GM21367 (cell line): ENCODE data around the gene ZNF318.
A peak's percentile ranks its signal among the peaks of the same experiment; 100 is the strongest.
"Not testable (repeated sequence)": the region's sequence is repeated elsewhere in the genome, so short reads cannot be mapped to it uniquely, and the experiment has no call there.

Source experiments
- ATAC-seq: cut with Tn5 transposase; IDR thresholded peaks from one replicate; pipeline ENCODE4 v1.9.1; 2021; ENCODE audit not compliant: unreplicated experiment

Gene ZNF318

GRCh38 chr6:43383021-43383667 lies 13.7 kb upstream of the ZNF318 start:
- no peak for ATAC-seq

- not testable (repeated sequence) for ATAC-seq
These were observed 11.4 kb upstream of the ZNF318 start for GRCh38 chr6:43380858-43381257.

- ATAC-seq: no peak
These were observed 9.2 kb upstream of the ZNF318 start for GRCh38 chr6:43378631-43379030.

- ATAC-seq: no peak
These were observed 8.3 kb upstream of the ZNF318 start for GRCh38 chr6:43377710-43378229.

- ATAC-seq: peak; percentile 37
These were observed 7.1 kb upstream of the ZNF318 start for GRCh38 chr6:43376551-43376981.

- no peak for ATAC-seq
These were observed 6.2 kb upstream of the ZNF318 start for GRCh38 chr6:43375693-43376092.

GRCh38 chr6:43373252-43373875 lies 3.9 kb upstream of the ZNF318 start:
- ATAC-seq: no peak

- peak; percentile 6 for ATAC-seq
These were observed 645 bp upstream of the ZNF318 start for GRCh38 chr6:43370003-43370580.

GRCh38 chr6:43368259-43369160 lies 937 bp downstream of the ZNF318 start:
- peak; percentile 2 for ATAC-seq

GRCh38 chr6:43367245-43367984 lies 2.0 kb downstream of the ZNF318 start:
- no peak for ATAC-seq

GRCh38 chr6:43361269-43361668 lies 8.2 kb downstream of the ZNF318 start:
- ATAC-seq: no peak

GRCh38 chr6:43359831-43360230 lies 9.6 kb downstream of the ZNF318 start:
- no peak for ATAC-seq

GRCh38 chr6:43359381-43359780 lies 10.1 kb downstream of the ZNF318 start:
- ATAC-seq: no peak

GRCh38 chr6:43355862-43356590 lies 13.4 kb downstream of the ZNF318 start:
- no peak for ATAC-seq

GRCh38 chr6:43351951-43352350 lies 17.5 kb downstream of the ZNF318 start:
- ATAC-seq: not testable (repeated sequence)

- no peak for ATAC-seq
These were observed 22.0 kb downstream of the ZNF318 start for GRCh38 chr6:43347444-43347843.

GRCh38 chr6:43347021-43347420 lies 22.4 kb downstream of the ZNF318 start:
- no peak for ATAC-seq

- not testable (repeated sequence) for ATAC-seq
These were observed 23.2 kb downstream of the ZNF318 start for GRCh38 chr6:43346243-43346642.

- peak; percentile 79 for ATAC-seq
These were observed 30.3 kb downstream of the ZNF318 start for GRCh38 chr6:43339168-43339567.

- no peak for ATAC-seq
These were observed 31.2 kb downstream of the ZNF318 start for GRCh38 chr6:43338243-43338642.
